IMR-90 (cell line): ENCODE measurements around the gene RPLP1. TPM values are rescaled to one million over a fixed set of nuclear protein-coding genes. Genes with fewer than 3 reads are reported as not detected.
A peak's percentile ranks its signal among the peaks of the same experiment; 100 is the strongest.

Source experiments
- ATAC-seq: fragments of 200-7000 bp; cut with Tn5 transposase; 2 replicates; pipeline ENCODE4 v1.9.1; 2020; ENCODE audit warnings: low read depth, mild to moderate bottlenecking, moderate library complexity
- BruUV-seq: library from RNA; stranded (reverse); fragments of 400-500 nt; replicated peaks from 2 replicates; lab custom pipeline; 2021; lab: Mats Ljungman, UMichigan
- CTCF ChIA-PET: fragments of 300-600 bp; formaldehyde crosslinking; extraction: SDS; loops from one replicate; lab custom pipeline; 2021; ENCODE audit warnings: antibody characterized with exemption; lab: Yijun Ruan, JAX
- POLR2A ChIA-PET: fragments of 300-600 bp; sonication (Branson Sonifier 250); formaldehyde crosslinking; loops from one replicate; lab custom pipeline; 2022; ENCODE audit warnings: antibody characterized with exemption; ENCODE audit not compliant: unreplicated experiment; lab: Charles Lee
- DNase-seq: peaks from one replicate; pipeline ENCODE4 v3.0.0; 2013
- H2AFZ ChIP-seq: replicated peaks from 2 replicates; pipeline ENCODE3; 2013; ENCODE audit warnings: low read length, mild to moderate bottlenecking; ENCODE audit not compliant: poor library complexity
- H2AK5ac ChIP-seq: 2 replicates; pipeline ENCODE4 v1.6.1; 2013; ENCODE audit warnings: low read depth, low read length, inconsistent platforms
- H2AK9ac ChIP-seq: replicated peaks from 2 replicates; pipeline ENCODE3; 2013; ENCODE audit warnings: mild to moderate bottlenecking, low read depth, low read length, moderate library complexity; ENCODE audit not compliant: poor library complexity
- H2BK120ac ChIP-seq: 2 replicates; pipeline ENCODE4 v1.6.1; 2013; ENCODE audit warnings: low read depth, low read length, inconsistent platforms
- H2BK15ac ChIP-seq: 3 replicates; pipeline ENCODE4 v1.6.1; 2013; ENCODE audit warnings: low read depth, low read length, inconsistent platforms
- H2BK20ac ChIP-seq: 2 replicates; pipeline ENCODE4 v1.6.1; 2013; ENCODE audit warnings: low read depth, mild to moderate bottlenecking, inconsistent platforms, low read length, moderate library complexity
- H2BK5ac ChIP-seq: 2 replicates; pipeline ENCODE4 v1.6.1; 2013; ENCODE audit warnings: mild to moderate bottlenecking, low read depth, low read length, inconsistent platforms; ENCODE audit not compliant: poor library complexity, severe bottlenecking
- H3K14ac ChIP-seq: replicated peaks from 2 replicates; pipeline ENCODE4 v1.6.1; 2013; ENCODE audit warnings: low read depth, low read length, inconsistent platforms
- H3K18ac ChIP-seq: 2 replicates; pipeline ENCODE4 v1.6.1; 2013; ENCODE audit warnings: low read depth, low read length, control low read depth
- H3K23ac ChIP-seq: 2 replicates; pipeline ENCODE4 v1.6.1; 2013; ENCODE audit warnings: low read depth, low read length, inconsistent platforms
- H3K27ac ChIP-seq: 2 replicates; pipeline ENCODE4 v1.5.1; 2013; ENCODE audit warnings: mild to moderate bottlenecking, control low read depth, low read length; ENCODE audit not compliant: insufficient read depth
- H3K27me3 ChIP-seq: 2 replicates; pipeline ENCODE4 v1.6.1; 2013; ENCODE audit warnings: low read length; ENCODE audit not compliant: control insufficient read depth, insufficient read depth
- H3K36me3 ChIP-seq: 2 replicates; pipeline ENCODE4 v1.6.1; 2013; ENCODE audit warnings: low read length, mixed read lengths; ENCODE audit not compliant: control insufficient read depth, insufficient read depth
- H3K4ac ChIP-seq: 2 replicates; pipeline ENCODE4 v1.6.1; 2013; ENCODE audit warnings: low read depth, low read length, inconsistent platforms
- H3K4me1 ChIP-seq: 2 replicates; pipeline ENCODE4 v1.6.1; 2013; ENCODE audit warnings: low read length, mixed read lengths; ENCODE audit not compliant: control insufficient read depth, insufficient read depth
- H3K4me2 ChIP-seq: 2 replicates; pipeline ENCODE4 v1.6.1; 2013; ENCODE audit warnings: low read depth, mild to moderate bottlenecking, control low read depth, low read length, moderate library complexity
- H3K4me3 ChIP-seq: 2 replicates; pipeline ENCODE4 v1.5.1; 2013; ENCODE audit warnings: low read depth, mild to moderate bottlenecking, control low read depth, low read length, moderate library complexity; ENCODE audit not compliant: insufficient read depth
- H3K56ac ChIP-seq: 2 replicates; pipeline ENCODE4 v1.6.1; 2013; ENCODE audit warnings: low read length, inconsistent platforms; ENCODE audit not compliant: insufficient read depth; ENCODE audit errors: extremely low read depth
- H3K79me1 ChIP-seq, 2 experiments: 2 replicates each; pipeline ENCODE4 v1.6.1; 2013; ENCODE audit warnings: low read length in 2 of 2, inconsistent platforms in 1 of 2, low read depth in 1 of 2
- H3K9ac ChIP-seq: 2 replicates; pipeline ENCODE4 v1.6.1; 2013; ENCODE audit warnings: low read depth, low read length, control low read depth
- H3K9me1 ChIP-seq: 2 replicates; pipeline ENCODE4 v1.6.1; 2013; ENCODE audit warnings: low read length, inconsistent platforms; ENCODE audit not compliant: insufficient read depth
- H3K9me3 ChIP-seq: 2 replicates; pipeline ENCODE4 v1.6.1; 2013; ENCODE audit warnings: low read length; ENCODE audit not compliant: control insufficient read depth, insufficient read depth
- H4K20me1 ChIP-seq: 2 replicates; pipeline ENCODE4 v1.6.1; 2013; ENCODE audit warnings: low read length, inconsistent platforms; ENCODE audit not compliant: insufficient read depth
- H4K5ac ChIP-seq: 2 replicates; pipeline ENCODE4 v1.6.1; 2013; ENCODE audit warnings: mild to moderate bottlenecking, low read depth, low read length, control low read depth
- H4K8ac ChIP-seq, 2 experiments: 2 replicates each; pipeline ENCODE4 v1.6.1; 2013; ENCODE audit warnings: low read depth in 2 of 2, low read length in 2 of 2, control low read depth in 1 of 2, inconsistent platforms in 1 of 2
- H4K91ac ChIP-seq: 2 replicates; pipeline ENCODE4 v1.6.1; 2013; ENCODE audit warnings: low read depth, low read length, inconsistent platforms; ENCODE audit not compliant: insufficient read depth
- BHLHE40 ChIP-seq: fragments of 150-350 bp; IDR thresholded peaks from 2 replicates; pipeline ENCODE4 v1.6.1; 2016; ENCODE audit warnings: mild to moderate bottlenecking, low read depth, low read length
- CHD1 ChIP-seq: IDR thresholded peaks from 2 replicates; pipeline ENCODE4 v1.6.1; 2012; ENCODE audit warnings: low read depth, low read length, improper control_type of control experiment
- MAZ ChIP-seq: IDR thresholded peaks from 2 replicates; pipeline ENCODE4 v1.6.1; 2012; ENCODE audit warnings: low read depth, mild to moderate bottlenecking, low read length, improper control_type of control experiment, moderate library complexity, borderline replicate concordance
- MXI1 ChIP-seq: IDR thresholded peaks from 2 replicates; pipeline ENCODE4 v1.6.1; 2012; ENCODE audit warnings: low read depth, mild to moderate bottlenecking, low read length, moderate library complexity, borderline replicate concordance
- NFE2L2 ChIP-seq: fragments of 150-350 bp; IDR thresholded peaks from 2 replicates; pipeline ENCODE4 v1.6.1; 2016; ENCODE audit warnings: low read depth, mild to moderate bottlenecking, low read length
- SMC3 ChIP-seq: fragments of 150-350 bp; IDR thresholded peaks from 2 replicates; pipeline ENCODE4 v1.6.1; 2016; ENCODE audit warnings: low read depth, mild to moderate bottlenecking, antibody characterized with exemption, low read length, moderate library complexity
- USF2 ChIP-seq: fragments of 150-350 bp; IDR thresholded peaks from 2 replicates; pipeline ENCODE4 v1.6.1; 2017; ENCODE audit warnings: mild to moderate bottlenecking, antibody characterized with exemption, low read length, low read depth
- dilution Hi-C: fragments of 300-500 bp; cut with HindIII; formaldehyde crosslinking; loops from one replicate; pipeline ENCODE4 v1.14.3; 2018; ENCODE audit warnings: low sequenced_read_pairs; ENCODE audit not compliant: unreplicated experiment
- in situ Hi-C: fragments of 300-500 bp; cut with MboI; formaldehyde crosslinking; loops from 3 replicates; pipeline ENCODE4 v1.14.3; 2019; ENCODE audit warnings: low sequenced_read_pairs, inconsistent platforms, mixed read lengths
- intact Hi-C: fragments of 100-400 bp; cut with micrococcal nuclease; formaldehyde crosslinking; loops from 2 replicates; pipeline ENCODE4 v1.10.0; 2022
- polyA plus RNA-seq, 3 experiments: library from polyadenylated mRNA; depleted of rRNA; stranded (reverse); fragments of >200 nt; gene quantifications; 2 replicates each; pipeline ENCODE4 v1.2.3, GENCODE V29; 2012; ENCODE audit warnings: low replicate concordance in 1 of 3
- total RNA-seq: library from RNA; depleted of rRNA; stranded (reverse); fragments of >200 nt; gene quantifications from 2 replicates; pipeline ENCODE4 v1.2.3, GENCODE V29; 2012

Gene RPLP1
- total and polyA plus RNA-seq, 2 of the 4 experiments (the other 2 are of a cell fraction) = 97.0 to 1,440 TPM

- no peak overlapping the region for H2BK15ac ChIP-seq
- TF ChIP-seq SMC3 = no peak
- TF ChIP-seq USF2 = no peak
- no peak for TF ChIP-seq CHD1
- TF ChIP-seq NFE2L2 = no peak
- no peak for TF ChIP-seq BHLHE40
- TF ChIP-seq MXI1 = no peak
- TF ChIP-seq MAZ = no peak
- peaks cover 2% of the 10 kb centered on the region; the same call in 1 of the 2 replicates for H3K36me3 ChIP-seq
- no peak overlapping the region for H2AK5ac ChIP-seq
- H3K18ac ChIP-seq = no peak overlapping the region; the same call in 1 of the 2 replicates
- ChIA-PET POLR2A (interaction anchor here (0.9 to 1.1 kb wide), 2 partner anchors 8 to 34 kb away, joined by 4 to 6 read pairs; no protein-coding TSS in a partner anchor), CTCF (interaction anchor here (1.3 kb wide), 1 partner anchor 45 kb away, joined by 3 read pairs; no protein-coding TSS in a partner anchor)
- no peak overlapping the region; the same call in 1 of the 2 replicates for H3K27ac ChIP-seq
- H3K4me2 ChIP-seq = no peak overlapping the region; the same call in 1 of the 2 replicates
- DNase-seq (peak; percentile 33), ATAC-seq (0 out of 2 replicates have a peak, but pooled peaks have one; percentile 3)
- peaks cover 10% of the 10 kb centered on the region for H3K9me1 ChIP-seq
- intact Hi-C loops = no loop called here
- peak overlapping the region; percentile 80 for H2BK5ac ChIP-seq
- no peak overlapping the region for H3K56ac ChIP-seq
- BruUV-seq = no TSS peak
- H4K20me1 ChIP-seq = peaks cover 12% of the 10 kb centered on the region
- no peak overlapping the region for H2AK9ac ChIP-seq
- H3K79me1 ChIP-seq = peaks cover 38 to 63% of the 10 kb centered on the region in 2 experiments
- no peak overlapping the region for H4K5ac ChIP-seq
- dilution Hi-C loops = no loop called here
- no peak overlapping the region for H3K23ac ChIP-seq
- no peaks in the 10 kb centered on the region for H3K9me3 ChIP-seq
- H2AFZ ChIP-seq = no peak overlapping the region
- peaks cover 17% of the 10 kb centered on the region for H3K4me1 ChIP-seq
- H4K91ac ChIP-seq = no peak overlapping the region
- no peak overlapping the region; the same call in 1 of the 2 replicates for H3K14ac ChIP-seq
- no peak overlapping the region for H3K4me3 ChIP-seq
- H2BK120ac ChIP-seq = no peak overlapping the region
- no peak overlapping the region for H2BK20ac ChIP-seq
- in situ Hi-C loops = no loop called here
- H3K4ac ChIP-seq = no peak overlapping the region
- H3K27me3 ChIP-seq = no peaks in the 10 kb centered on the region
- no peak overlapping the region for H3K9ac ChIP-seq
- H4K8ac ChIP-seq = no peak overlapping the region
These were observed 35.0 kb upstream of the RPLP1 start for GRCh38 chr15:69417581-69417980.
